Measurements from ENCODE around the gene TMEM187. TPM values are rescaled to one million over a fixed set of nuclear protein-coding genes. Genes with fewer than 3 reads are reported as not detected.
A peak's percentile ranks its signal among the peaks of the same experiment; 100 is the strongest.

The TMEM187 gene
- total RNA-seq, 4 donors from 2014 or later = 2.5 to 4.1 (median 3.8) TPM

DNA sequence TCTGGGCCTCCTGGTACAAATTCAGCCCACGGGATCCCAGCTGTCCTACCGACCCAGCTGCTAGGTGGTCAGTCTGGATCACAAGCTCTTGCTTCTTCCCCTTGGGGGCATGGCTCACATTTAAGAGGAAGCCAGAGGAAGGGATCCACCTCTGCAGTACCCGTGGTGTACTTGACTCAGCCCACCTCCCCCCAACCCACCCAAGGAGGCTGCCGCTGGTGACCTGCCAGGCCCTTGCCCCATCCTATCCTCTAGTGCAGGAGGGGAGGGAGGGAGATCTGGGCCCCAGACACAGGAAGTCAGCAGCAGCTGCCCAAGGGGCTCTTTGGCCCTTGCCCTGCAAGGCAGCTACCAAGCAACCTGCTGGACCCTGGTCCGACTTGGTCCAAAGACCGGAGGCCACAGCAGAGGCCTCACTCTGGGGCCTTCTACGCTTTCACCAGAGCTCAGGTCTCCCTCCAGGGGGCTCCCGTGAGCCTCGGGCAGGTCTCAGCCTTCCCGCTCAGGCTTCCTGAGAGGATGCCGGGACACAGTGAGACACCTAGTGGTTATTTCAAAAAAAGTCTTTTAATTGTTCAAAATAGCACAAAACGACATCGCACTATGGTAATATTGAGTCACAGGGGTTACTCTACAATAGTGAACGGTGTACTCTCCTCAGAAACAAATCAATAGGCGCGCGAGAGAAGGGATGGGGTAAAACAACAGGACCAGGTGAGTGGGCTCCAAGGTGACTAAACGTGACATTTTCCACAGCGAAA, 25.4 kb upstream of the TMEM187 start:
- DNase-seq = no peak
- no peaks in the 10 kb centered on the region for H3K9me3 ChIP-seq
- H3K4me1 ChIP-seq = peaks cover 0 to 25% (median 0%) of the 10 kb centered on the region in 3 donors
- 49 to 56% methylated on average over 7 to 10 of the region's 19 CpGs for WGBS, 2 donors
- H3K27ac ChIP-seq = peak overlapping the region in 3 of 4 donors; percentile 59 to 77 (median 77)
- TF ChIP-seq POLR2A (IDR thresholded peaks at IDR 0.05) (no peak), CTCF (IDR thresholded peaks at IDR 0.05) (peak; percentile 61 to 82 (median 78))
- H3K36me3 ChIP-seq = peaks cover 13 to 38% (median 20%) of the 10 kb centered on the region in 3 donors
- H3K4me3 ChIP-seq = no peak overlapping the region
- H3K27me3 ChIP-seq = no peaks in the 10 kb centered on the region
- intact Hi-C loops (cut with DNase I) = loop anchor here (5.0 kb wide), 1 partner anchor 180 kb away; no protein-coding TSS in a partner anchor

- intact Hi-C loops (cut with DNase I) = loop anchor here (5.0 kb wide), 1 partner anchor 181 kb away; no protein-coding TSS in a partner anchor
- 80 to 82% methylated on average over 2 to 5 of the region's 10 CpGs for WGBS, 2 donors
- H3K4me3 ChIP-seq = no peak overlapping the region
- TF ChIP-seq POLR2A (IDR thresholded peaks at IDR 0.05) = no peak
- TF ChIP-seq CTCF (IDR thresholded peaks at IDR 0.05) = no peak
- no peaks in the 10 kb centered on the region for H3K9me3 ChIP-seq
- no peaks in the 10 kb centered on the region for H3K27me3 ChIP-seq
- DNase-seq = no peak
- peak overlapping the region; percentile 39 to 77 (median 68) for H3K27ac ChIP-seq
- peaks cover 0 to 28% (median 0%) of the 10 kb centered on the region in 3 donors for H3K4me1 ChIP-seq
- peaks cover 19 to 47% (median 25%) of the 10 kb centered on the region in 3 donors for H3K36me3 ChIP-seq
Measured at GRCh38 chrX:153948002-153948466, 24.5 kb upstream of the TMEM187 start.

DNA sequence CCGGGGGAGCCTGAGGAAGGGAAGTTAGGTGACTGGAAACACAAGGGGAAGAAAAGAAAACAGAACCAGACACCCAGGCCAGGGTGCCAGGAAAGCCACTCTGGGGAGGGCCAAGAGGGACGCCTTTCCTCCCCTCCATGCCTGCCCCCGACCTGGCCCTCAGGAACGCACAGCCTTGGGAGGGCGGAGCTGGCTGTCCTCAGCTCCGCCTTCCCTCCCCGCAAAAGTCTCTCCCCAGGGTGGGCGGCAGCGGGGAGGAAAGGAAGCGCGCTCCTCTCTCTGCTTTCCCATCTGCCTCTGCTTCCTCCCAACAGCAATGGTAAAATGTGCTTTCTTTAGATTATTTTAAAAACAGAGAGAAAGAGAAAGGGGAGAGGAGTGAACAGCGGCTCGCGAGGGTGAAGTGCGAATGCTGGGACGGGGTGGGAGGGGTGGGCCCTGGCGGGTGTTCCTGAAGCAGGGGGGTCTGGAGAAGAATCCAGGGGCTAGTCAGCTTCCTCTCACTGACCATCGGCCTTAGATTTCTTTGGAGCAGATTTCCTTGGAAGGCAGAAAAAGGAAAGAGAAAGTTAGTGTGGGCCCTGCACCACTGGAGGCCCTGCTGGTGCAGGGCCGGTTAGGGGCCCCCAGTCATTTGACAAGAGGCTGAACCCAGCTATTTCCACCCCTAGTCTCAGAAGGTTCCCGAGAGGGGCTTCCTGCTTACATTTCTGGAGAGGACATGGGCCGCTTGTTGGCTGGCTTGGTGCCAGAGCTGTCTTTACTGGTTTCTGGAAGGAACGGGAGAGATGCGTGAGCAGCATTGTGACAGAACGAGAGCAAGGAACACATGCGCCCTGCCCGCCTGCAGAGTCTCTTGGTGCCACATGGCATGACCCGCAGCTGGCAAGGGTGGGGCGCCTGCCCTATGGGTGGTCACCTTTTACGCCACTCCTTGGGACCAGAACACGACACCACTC, 23.4 kb upstream of the TMEM187 start:
- intact Hi-C loops (cut with DNase I) = loop anchor here (5.0 kb wide), 1 partner anchor 182 kb away; no protein-coding TSS in a partner anchor
- Histone ChIP-seq H3K9me3 (no peaks in the 10 kb centered on the region), H3K27me3 (no peaks in the 10 kb centered on the region), H3K36me3 (peaks cover 19 to 55% (median 30%) of the 10 kb centered on the region in 3 donors), H3K4me3 (no peak overlapping the region), H3K4me1 (peaks cover 0 to 36% (median 0%) of the 10 kb centered on the region in 3 donors), H3K27ac (peak overlapping the region; percentile 5 to 77 (median 58))
- WGBS, 2 donors = 57 to 68% methylated on average over 1 to 11 of the region's 30 CpGs
- no peak for DNase-seq
- TF ChIP-seq POLR2A (IDR thresholded peaks at IDR 0.05) = no peak
- TF ChIP-seq CTCF (IDR thresholded peaks at IDR 0.05) = no peak

DNA sequence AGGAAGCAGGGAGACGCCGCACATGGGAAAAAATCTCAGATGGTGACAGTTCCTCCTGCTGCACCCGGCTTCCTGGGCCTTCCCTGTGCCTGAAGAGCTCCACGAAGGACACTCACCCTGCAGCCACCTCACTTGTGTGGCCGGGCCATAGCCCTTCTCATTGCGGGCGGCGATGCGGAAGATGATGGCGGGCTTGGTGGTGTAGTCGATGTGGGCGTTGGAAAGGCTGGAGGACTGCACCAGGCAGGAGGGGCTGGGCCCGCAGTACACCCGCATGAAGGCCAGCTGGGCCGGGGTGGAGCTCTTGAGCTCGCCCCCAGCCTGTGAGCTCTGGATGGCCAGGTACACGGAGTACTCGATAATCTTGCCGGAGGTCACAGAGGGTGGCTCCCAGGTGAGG, 22.4 kb upstream of the TMEM187 start:
- peaks cover 19 to 65% (median 30%) of the 10 kb centered on the region in 3 donors for H3K36me3 ChIP-seq
- WGBS, 2 donors = 100% methylated on average over 1 of the region's 19 CpGs; no CpG with 5 or more reads in 1 of the 2 donors
- no peaks in the 10 kb centered on the region for H3K9me3 ChIP-seq
- no peaks in the 10 kb centered on the region for H3K27me3 ChIP-seq
- peak overlapping the region in 3 of 4 donors; percentile 34 to 77 (median 59) for H3K27ac ChIP-seq
- TF ChIP-seq POLR2A (IDR thresholded peaks at IDR 0.05) (no peak), CTCF (IDR thresholded peaks at IDR 0.05) (no peak)
- intact Hi-C loops (cut with DNase I) = no loop called here
- H3K4me1 ChIP-seq = peaks cover 0 to 33% (median 0%) of the 10 kb centered on the region in 3 donors
- no peak overlapping the region for H3K4me3 ChIP-seq
- no peak for DNase-seq

Measured in esophagus squamous epithelium (tissue), 5 donors.